Stimulated activated CD4-positive, alpha-beta T cell treated with anti-CD3 and anti-CD28 coated beads, Interleukin-1b, Interleukin-23, amount 100 ng/mL, for 24 hours (primary cell): ENCODE data around the gene SHOC1.
"Not testable (repeated sequence)": the region's sequence is repeated elsewhere in the genome, so short reads cannot be mapped to it uniquely, and the experiment has no call there.

Experiments
- DNase-seq, 4 experiments: peaks; one replicate each; pipeline ENCODE4 v3.0.0-alpha.2; 2020; ENCODE audit warnings: low read depth in 4 of 4, low spot score in 1 of 4

SHOC1 gene

DNA sequence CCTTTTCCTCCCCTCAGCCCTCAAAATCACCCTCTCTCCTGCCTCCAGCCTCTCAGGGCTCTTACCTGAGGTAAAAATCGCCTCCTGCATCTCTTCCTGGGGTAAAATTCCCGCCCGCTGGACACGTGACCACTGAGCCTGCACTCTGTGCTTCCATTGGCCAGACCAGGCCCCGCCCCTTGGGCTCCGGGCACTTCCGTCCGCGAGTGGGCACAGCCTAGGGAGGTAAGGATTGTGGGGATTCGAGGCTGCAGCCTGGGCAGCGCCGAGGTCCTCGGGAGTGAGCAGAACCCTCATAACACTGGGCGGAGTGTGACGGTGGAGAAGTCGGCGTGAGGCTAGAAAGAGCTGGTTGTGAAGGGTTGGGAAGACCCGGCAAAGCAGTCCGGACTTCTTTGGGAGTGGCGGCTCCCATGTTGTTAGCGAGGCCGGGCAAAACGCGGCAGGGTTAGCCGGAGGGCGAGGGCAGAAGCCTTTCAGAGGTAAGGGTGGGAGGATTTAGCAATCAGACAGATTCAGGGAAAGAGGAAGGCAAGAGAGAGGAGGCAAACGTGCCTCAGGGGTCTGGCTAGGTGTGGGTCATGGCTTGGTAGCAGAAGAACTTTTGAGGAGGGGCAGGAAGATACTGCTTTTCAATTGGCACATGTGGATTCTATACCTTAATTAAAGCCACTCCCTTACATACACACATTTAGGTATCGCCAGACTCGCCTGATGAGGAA lies at the start of gene SHOC1:
Gene SHOC1, minus strand, starts transcription at position 103 of the 722 bp plus-strand sequence. CDS start 3,519 bp downstream, outside the sequence.
- DNase-seq: no peak

DNA sequence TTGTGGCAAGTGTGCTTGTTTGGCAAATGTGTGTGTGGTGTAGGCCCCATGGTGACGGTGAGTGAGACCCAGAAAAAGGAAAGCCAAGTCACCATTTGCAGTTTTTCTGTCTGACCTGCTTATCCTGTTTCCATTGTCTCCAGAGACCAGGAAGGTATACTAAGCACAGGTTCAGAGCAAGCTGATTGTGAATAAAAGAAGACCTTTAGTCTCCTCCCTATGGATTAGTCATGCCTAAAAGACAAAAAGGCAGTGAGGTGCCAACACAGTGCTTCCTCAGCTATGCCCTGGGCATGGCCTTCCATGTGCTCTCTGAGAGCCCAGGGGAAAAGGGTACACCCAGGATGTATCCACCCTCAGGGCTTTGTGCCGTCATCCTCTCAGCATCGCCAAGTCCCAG lies 49.2 kb upstream of the SHOC1 start:
- no peak for DNase-seq

DNA sequence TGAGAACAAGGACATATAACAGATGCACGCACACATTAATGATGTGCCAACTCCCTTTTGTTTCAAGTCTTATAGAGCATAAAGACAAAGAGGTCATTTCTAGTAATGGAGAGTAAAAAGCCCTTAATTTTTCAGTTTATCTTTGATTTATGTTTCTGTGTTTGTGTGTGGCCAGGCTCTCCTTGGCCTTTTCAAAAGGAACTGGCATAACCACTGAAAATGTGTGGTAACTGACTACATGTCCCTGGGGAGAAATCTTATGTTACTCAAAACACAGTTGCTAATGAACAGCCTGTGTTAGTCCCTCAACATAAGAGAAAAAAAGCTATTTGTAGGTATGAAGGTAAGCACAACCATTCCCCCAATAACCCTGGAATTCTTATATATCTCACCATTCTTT lies 47.6 kb upstream of the SHOC1 start:
- DNase-seq: no peak

DNA sequence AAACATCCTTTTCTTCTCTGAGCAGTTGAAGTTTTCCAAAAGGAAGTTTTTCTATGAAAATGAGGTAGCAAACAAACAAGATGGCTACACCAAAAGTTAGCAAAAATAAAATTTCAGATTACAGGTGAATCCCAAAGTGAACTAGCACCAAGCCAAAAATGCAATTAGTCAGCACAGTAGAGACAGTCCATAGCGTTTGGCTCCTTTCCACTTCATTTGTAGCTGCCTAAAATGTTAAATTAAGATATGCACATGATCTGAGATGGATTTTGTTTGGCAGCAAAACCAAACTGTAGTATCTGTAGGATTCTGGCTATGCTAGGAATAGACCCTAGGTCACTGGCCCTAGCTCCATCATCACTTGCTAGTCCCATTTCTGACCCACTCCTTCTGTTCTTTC lies 45.7 kb upstream of the SHOC1 start:
- DNase-seq: no peak

DNA sequence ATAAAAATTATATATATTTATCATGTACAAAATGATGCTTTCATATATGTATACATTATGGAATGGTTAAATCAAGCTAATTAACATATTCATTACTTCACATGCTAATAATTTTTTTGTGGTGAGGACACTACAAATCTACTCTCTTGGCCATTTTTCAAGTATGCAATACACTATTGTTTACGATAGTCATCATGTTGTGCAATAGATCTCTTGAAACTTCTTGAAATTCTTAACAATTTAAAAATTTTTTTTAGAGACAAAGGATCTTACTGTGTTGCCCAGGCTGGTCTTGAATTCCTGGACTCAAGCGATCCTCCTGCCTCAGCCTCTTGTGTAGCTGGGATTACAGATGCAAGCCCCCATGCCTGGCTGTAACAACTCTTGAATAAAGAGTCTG lies 45.2 kb upstream of the SHOC1 start:
- DNase-seq: no peak

DNA sequence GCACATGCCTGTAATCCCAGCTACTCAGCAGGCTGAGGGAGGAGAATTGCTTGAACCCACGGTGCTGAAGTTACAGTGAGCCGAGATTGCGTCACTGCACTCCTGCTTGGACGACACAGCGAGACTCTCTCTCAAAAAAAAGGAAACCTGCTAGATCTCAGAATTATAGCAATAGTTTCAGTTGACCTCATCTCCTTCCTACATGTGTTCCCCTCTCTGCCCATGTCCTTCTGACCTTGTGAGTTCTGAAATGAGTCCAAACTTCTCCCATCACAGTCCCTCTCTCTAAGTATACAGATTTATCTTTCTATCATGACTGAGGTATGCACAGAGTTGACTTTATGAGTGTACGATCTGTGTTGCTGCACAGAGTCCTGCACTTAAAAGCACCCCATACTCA lies 44.6 kb upstream of the SHOC1 start:
- no peak for DNase-seq

DNA sequence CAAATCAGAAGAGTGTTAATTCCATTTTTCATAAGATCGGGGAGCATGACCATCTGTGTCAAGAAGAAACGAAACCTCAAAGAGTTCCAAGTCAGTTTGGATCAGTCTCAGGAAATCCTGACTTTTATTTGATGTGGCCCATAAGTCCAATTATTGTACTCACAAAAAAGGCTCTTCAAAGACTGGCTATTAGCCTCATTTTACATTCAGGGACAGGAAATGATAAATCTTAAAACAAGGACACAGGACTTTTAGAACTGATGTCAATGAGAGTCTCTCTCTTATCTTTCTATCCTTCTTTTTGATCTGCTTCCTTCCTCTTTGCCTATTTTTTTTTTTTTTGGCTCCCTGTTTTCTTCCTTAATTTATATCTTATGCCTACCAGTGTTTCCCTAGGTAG lies 43.7 kb upstream of the SHOC1 start:
- DNase-seq: no peak

DNA sequence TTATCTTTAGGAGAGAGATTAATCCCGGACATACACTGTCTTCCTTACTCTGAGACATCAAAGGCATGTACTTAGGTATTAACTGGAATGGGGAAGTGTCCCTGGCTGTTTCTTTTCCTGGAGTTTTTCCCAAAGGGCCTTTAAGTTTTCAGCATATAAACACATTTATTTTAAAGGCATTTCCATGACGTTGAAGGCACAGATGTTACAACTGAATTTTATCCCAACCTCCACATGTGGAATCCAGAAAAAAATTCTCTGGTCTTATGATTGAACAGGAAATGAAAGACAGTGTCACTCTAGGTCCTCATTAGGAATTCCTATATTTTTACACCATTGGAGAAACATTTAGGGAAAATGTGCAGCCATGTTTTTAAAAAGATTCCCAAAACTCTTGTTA lies 41.6 kb upstream of the SHOC1 start:
- no peak for DNase-seq

DNA sequence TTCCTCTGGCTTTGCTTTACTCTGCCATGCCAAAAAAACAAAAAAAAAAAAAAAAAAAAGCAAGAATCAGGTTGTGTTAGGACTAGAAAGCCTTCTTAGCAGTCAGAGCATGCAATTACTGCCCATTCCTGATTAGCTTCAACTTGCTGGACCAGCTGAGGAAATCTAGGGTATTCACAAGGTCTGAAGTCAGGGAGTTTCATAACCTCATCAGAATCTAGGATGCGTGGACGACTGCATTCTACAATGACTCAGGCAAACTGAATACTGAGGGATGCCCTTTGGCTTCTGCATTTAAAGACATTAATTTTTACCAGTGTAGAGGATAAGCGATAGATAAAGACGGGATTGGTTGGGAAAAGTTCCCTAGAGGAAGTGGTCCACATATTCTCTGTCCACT lies 39.2 kb upstream of the SHOC1 start:
- DNase-seq: no peak

DNA sequence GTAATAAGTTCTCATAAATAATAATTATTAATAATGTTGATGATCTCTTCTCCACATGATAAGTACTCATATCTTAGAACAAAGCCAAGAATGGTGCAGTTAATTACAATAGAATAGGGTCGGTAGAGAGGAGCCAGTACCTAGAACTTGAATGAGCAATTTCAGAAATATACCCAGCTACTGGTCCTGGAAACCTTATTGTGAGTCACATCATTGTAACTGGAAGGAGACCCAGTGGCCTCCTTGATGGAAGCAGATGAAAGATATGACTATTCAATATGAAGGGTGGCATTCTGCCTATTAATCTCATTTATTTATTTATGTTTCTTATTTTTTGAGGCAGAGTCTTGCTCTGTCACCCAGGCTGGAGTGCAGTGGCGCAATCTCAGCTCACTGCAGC lies 37.7 kb upstream of the SHOC1 start:
- no peak for DNase-seq

DNA sequence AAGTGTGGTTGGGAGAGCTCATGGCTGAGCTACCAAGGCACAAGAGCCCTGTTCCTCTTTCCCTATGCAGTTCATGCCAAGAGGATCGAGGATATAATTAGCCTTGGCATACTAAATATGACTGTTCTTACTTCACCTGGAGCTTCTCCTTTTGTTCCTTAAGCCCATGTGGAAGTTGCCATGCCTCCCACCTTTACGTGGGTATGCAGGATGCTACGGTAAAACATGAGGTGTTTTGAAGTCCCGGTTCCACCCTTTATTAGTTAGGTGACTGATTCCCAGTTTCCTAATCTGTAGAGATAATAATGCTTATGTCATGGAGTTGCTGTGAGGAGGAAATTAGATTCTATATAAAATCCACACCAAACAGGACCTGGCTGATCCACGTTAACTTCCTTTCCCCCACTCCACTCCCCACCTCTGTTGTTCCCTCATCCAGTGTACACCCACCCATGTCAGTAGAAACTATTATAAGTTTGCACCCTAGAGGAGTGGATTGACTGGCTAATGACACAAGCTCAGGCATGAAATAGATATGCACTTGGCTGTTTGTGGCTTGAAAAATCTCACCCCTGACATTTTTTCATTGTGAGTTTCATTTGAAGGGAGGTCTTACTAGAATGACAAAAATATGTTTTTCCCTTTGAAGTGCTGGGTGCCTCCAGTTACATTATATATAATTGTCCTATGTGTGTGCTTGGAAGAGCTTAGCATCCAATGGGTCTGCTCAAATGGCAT lies 36.8 kb upstream of the SHOC1 start:
- DNase-seq: no peak

DNA sequence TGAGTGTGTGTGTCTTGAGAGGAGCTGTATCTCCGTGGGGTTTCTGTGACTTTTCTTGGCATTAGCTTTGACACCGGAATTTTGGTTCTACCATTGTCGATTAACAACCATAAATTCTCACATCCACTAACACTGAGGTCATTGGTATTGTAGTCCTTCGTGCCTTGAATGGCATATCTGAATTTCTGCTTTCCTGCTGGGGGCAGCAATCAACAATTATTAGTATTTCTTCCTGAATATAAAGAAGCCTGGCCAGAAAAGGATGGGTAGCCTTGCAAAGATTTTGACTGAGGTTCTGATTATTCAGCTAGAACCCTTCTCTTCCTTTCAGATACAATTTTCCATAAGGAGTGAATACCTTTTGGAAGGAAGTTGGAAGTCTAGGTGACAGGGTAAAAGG lies 33.5 kb upstream of the SHOC1 start:
- no peak for DNase-seq

DNA sequence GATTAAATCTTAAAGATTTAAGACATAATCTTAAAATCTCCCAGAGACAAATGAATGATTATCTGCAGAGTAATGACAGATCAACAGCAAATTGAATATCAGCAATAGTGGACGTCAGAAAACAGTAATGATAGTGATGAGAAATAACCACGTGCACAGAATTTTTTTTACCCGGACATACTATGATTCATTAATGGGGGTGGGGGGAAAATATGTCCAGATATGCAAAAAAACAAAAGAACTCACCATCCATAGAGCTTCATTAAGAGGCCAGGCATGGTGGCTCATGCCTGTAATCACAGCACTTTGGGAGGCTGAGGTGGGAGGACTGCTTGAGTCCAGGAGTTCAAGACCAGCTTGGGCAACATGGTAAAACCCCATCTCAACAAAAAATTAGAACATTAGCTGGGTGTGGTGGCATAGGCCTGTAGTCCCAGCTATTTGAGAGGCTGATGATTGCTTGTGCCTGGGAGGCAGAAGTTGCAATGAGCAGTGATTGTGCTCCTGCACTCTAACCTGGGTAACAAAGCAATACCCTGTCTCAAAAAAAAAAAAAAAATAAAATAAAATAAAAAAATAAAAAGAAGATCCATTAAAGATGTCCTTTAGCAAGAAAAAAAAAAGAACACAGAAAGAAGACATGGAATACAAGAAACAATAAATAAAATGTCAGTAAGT lies 30.9 kb upstream of the SHOC1 start:
- DNase-seq: no peak

DNA sequence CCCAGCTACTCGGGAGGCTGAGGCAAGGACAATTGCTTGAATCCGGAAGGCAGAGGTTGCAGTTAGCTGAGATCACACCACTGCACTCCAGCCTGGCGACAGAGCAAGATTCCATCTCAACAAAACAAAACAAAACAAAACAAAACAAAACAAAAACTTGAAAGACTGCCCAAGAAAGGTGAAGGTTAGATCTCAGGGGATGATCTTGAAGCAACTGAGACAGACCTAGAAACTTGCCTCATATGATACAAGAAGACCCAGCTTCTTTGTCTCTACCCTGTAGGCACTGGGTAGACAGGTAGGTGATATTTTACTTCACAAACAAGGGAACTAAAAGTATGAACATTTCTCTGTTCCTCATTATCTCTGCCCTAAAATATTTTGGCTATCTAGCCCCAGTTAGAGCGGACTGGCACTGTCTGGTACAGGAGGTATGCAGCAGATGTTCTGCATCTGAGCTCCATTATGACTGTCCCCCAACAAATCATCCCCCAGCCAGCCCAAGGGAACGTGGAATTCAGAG lies 26.3 kb upstream of the SHOC1 start:
- DNase-seq: no peak

DNA sequence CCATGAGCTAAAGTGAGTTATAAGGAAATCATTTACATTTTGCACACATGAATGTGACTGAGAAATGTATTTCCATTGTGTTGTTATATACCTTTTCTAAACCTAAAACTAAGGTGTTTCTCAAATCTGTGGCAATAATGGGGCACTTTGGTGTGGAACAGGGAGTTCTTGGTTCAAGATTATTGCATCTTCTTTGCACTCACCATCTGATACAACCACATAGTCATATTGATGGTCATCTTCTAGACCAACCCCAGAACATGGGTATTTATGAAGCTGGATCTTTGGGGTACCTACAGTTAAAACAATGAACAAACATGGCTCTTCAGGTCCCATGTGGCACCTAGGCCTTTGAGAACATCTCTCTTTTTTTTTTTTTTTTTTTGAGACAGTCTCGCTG lies 24.6 kb upstream of the SHOC1 start:
- no peak for DNase-seq

DNA sequence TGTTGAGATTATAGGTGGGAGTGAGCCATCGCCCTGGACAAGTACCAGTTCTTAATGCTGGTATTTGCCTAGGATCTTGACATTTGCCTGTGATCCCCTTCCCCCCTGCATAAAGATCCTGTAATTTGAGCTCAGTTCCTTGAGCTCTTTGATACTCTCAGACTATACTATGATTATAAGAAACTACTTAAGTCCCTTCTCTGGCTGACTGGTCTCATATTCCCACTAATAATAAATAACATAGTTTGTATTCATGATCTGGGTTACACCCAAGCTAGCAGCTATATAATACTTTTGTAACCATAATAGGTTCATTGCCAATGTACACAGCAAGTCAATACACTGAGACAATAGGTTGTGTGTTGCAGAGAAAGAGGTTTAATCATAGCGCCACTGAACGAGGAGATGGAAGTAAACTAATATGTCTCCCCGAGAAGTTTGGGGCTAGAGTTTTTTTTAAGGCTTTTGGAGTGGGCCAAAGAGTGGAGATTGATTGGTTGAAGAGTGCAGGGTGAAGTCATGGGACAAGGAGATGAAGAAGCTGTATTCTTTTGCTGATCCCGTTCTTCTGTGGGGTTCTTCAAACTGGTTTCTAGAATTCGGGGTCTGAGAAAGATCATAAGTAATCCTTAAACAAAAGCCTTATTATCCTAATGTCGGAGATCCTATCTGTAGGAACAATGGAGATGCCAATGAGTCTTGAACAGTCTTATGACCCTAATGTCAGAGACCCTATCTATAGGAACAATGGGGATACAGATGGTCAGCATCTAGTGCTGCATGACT lies 20.7 kb upstream of the SHOC1 start:
- DNase-seq: no peak

DNA sequence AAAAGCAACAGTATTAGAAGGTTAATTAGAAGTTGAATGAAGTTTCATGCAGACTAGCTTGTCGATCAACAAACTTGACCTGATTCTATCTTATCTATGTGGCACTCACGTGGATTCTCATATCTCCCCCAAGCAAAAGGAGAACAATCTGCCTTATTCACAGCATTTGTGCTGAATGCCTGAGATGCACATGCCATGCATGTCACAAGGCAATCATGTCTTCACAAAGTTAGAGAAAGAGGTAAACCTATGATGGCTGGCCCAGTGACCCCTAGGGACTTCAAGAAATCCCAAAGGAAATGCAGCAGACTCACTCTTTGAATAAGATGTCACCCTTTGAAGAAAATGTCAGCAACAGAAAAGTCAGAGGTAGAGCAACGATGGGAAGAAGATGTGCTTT lies 17.6 kb upstream of the SHOC1 start:
- DNase-seq: no peak

DNA sequence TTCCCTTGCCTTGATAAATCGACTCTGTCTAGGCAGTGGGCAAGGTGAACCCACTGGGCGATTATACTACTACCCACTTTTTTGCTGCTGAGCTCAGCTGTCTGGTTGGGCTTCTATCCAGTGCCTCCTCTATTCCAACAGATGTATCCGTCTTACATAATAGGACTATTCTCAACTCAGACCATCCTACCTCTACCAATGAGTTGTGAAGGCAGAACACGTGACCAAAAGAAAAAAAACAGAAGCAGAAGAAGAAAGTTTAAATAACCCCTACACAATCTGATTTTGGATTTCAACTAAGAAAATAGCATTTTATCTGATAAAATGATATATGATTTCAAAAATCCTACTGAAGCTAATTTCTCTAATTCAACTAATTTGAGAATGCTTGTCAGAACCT lies 16.2 kb upstream of the SHOC1 start:
- DNase-seq: no peak

DNA sequence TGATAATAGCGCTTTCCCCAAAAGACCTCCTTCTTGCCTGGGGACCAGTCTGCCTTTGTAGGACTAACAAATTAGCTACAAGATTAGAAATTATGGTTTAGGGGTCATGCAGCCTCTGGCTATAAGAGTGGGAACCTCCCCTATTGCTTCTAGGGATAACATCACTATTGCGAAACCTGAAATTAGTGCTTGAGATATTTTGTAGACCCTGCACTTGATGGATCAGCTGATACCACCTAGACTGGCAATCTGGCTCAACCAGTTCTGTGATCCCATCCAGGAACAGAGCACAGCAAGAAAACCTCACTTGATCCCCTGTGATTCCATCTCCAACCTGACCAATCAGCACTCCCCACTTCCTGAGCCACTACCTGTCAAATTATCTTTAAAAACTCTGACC lies 15.7 kb upstream of the SHOC1 start:
- not testable (repeated sequence) for DNase-seq

DNA sequence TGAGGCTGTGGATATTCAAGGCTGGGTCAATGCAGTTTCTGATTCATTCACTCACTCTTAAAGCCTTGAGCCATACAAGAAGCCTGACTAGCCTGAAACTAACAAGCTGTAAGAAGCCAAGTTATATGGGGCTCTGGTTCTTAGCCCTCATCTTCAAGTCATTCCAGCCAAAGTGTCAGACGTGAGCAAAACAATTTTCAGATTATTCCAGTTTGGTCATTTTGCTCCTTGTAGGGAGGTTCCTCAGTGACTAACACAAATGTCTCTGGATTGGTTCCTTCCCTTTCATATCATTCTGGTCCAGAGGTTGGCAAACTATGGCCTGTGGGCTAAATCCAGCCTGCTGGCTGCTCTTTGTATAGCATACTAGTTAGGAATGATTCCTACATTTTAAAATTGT lies 12.5 kb upstream of the SHOC1 start:
- DNase-seq: no peak

DNA sequence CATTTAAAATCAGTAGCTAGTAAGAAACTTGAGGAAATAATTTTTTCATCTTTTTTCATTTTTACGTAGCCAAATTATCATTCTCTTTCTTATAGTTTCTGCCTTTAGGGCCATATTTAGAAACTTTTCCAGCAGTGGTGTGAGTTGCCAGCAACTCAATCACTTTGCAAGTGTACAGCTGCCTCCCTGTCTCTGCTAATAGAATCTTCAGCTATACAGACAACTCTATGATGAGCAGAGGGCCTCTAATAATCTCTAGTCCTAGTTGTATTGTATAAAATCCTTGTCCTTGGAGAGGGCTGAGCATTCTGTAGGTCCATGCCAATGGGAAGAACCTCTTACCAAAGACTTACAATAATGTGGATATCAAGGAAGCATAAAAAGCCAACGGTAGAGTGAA lies 11.5 kb upstream of the SHOC1 start:
- no peak for DNase-seq
